Hepatocyte (in vitro differentiated cells): ENCODE measurements around the gene CCDC12.

ENCODE experiments used
- EZH2 ChIP-seq: fragments of 200-600 bp; sonication (generic); IDR thresholded peaks from 2 replicates; pipeline ENCODE4 v1.6.1; 2016; ENCODE audit warnings: antibody characterized with exemption, mild to moderate bottlenecking, borderline replicate concordance
- EZH2phosphoT487 ChIP-seq: fragments of 200-600 bp; sonication (generic); IDR thresholded peaks from one replicate; pipeline ENCODE4 v1.6.1; 2018; ENCODE audit warnings: antibody characterized with exemption, mild to moderate bottlenecking, low read depth, moderate library complexity; ENCODE audit not compliant: unreplicated experiment, severe bottlenecking
- TF ChIP-seq, protein P1 (sequence below): fragments of 200-600 bp; sonication (generic); IDR thresholded peaks from 2 replicates; pipeline ENCODE4 v1.5.1; 2016; ENCODE audit warnings: antibody characterized with exemption, mild to moderate bottlenecking; ENCODE audit not compliant: poor library complexity

DNA sequence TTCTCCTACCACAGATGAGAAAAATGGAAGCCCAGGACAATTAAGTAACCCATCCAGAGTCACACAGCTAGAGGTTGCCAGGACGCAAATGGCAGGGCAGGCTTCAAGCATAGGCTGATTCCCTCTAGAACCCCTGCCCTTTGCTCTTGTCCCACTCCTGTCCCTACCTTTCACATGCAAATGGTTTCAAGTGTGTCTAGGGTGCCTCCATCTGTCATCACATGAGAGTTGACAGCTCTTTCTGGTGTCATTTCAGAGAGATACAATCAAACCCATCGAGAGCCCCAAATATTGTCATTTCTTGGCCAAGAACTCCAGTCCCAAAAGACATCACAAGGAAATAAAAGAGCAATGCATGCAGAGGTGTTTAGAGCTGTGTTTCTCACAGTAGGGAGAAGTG, 23.7 kb downstream of the CCDC12 start:
- TF ChIP-seq, protein P1, sequence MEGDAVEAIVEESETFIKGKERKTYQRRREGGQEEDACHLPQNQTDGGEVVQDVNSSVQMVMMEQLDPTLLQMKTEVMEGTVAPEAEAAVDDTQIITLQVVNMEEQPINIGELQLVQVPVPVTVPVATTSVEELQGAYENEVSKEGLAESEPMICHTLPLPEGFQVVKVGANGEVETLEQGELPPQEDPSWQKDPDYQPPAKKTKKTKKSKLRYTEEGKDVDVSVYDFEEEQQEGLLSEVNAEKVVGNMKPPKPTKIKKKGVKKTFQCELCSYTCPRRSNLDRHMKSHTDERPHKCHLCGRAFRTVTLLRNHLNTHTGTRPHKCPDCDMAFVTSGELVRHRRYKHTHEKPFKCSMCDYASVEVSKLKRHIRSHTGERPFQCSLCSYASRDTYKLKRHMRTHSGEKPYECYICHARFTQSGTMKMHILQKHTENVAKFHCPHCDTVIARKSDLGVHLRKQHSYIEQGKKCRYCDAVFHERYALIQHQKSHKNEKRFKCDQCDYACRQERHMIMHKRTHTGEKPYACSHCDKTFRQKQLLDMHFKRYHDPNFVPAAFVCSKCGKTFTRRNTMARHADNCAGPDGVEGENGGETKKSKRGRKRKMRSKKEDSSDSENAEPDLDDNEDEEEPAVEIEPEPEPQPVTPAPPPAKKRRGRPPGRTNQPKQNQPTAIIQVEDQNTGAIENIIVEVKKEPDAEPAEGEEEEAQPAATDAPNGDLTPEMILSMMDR, result no peak
- TF ChIP-seq EZH2 (no peak), EZH2phosphoT487 (no peak)
